Pancreas (tissue), 10 donors: Measurements from ENCODE around the gene PPP1R3F. TPM values are rescaled to one million over a fixed set of nuclear protein-coding genes. Genes with fewer than 3 reads are reported as not detected.

Experiments
- ATAC-seq, 4 donors: fragments of 200-7000 bp; cut with Tn5 transposase; one replicate each; pipeline versions ENCODE4 v1.8.0 to v1.9.1; 2020; ENCODE audit warnings: mild to moderate bottlenecking in 4 of 4, moderate library complexity in 4 of 4
- DNase-seq, 6 donors: peaks; one replicate each; pipeline ENCODE4 v3.0.0-alpha.2; 2020
- FAIRE-seq: peaks from 2 replicates; lab custom pipeline; 2012; peaks lifted over from hg19 to GRCh38; lab: Jason Lieb, UNC
- H3K27ac ChIP-seq, 4 donors: fragments of 200-600 bp; sonication (generic); 1 replicate in 3 of 4; 2 replicates in 1 of 4; pipeline versions ENCODE4 v1.5.0 to v1.8.0; 2020
- H3K27me3 ChIP-seq, 4 donors: fragments of 200-600 bp; one replicate each; pipeline ENCODE4 v1.8.0; 2021
- H3K36me3 ChIP-seq, 3 donors: fragments of 200-600 bp; sonication (generic) in 1 of 3; one replicate each; pipeline versions ENCODE4 v1.5.0 to v1.8.0; 2020 to 2021
- H3K4me1 ChIP-seq, 3 donors: fragments of 200-600 bp; one replicate each; pipeline ENCODE4 v1.8.0; 2021
- H3K4me3 ChIP-seq, 4 donors: fragments of 200-600 bp; sonication (generic) in 2 of 4; one replicate each; pipeline versions ENCODE4 v1.5.0 to v1.8.0; 2020 to 2021
- H3K9me3 ChIP-seq, 4 donors: fragments of 200-600 bp; one replicate each; pipeline ENCODE4 v1.8.0; 2021
- WGBS, 2 donors: extraction: QIAGEN DNeasy Blood & Tissue Kit; methylation state at CpG; one replicate each; pipeline ENCODE4 v1.1.7; 2013; 5-methylcytosine and 5-hydroxymethylcytosine counted together
- intact Hi-C, 3 donors: fragments of 100-400 bp; cut with DNase I; formaldehyde crosslinking; loops; one replicate each; pipeline versions ENCODE4 v1.11.1 to v1.14.2; 2022
- polyA plus RNA-seq, 2 donors: library from polyadenylated mRNA; stranded (reverse); fragments of 200-250 nt; gene quantifications; one replicate each; pipeline ENCODE4 v1.2.3, GENCODE V29; 2013
- total RNA-seq, 6 donors: library from RNA; stranded (reverse); fragmentation: NEBNext Ultra II Directional in 4 of 6; extraction: Animal tissue kit (Norgen Biotek cat#: 25700) in 4 of 6; gene quantifications; one replicate each; pipeline versions ENCODE4 v1.2.1 to v1.2.4, GENCODE V29; 2021 to 2023
- TF ChIP-seq, protein P1 (sequence below), 4 donors: fragments of 200-600 bp; sonication (generic) in 3 of 4; IDR thresholded peaks; one replicate each; pipeline versions ENCODE4 v1.5.0 to v1.8.0; 2021; ENCODE audit warnings: antibody characterized with exemption in 4 of 4
- donor health status: healthy with polysubstance abuse.
- donor health status: DM: no; HTN: no; CAD: no; lungs with moderate emphysema.
- donor health status: DM: no; HTN: no; CAD: no.
- donor health status: control.
- donor health status: control.
- donor health status: Bipolar disorder and iron deficiency.
- donor health status: DM: yes; HTN: yes; CAD: no.
- donor health status: DM: no; HTN: no; CAD: no.
- donor health status: DM: no; HTN: no; CAD: no.
- donor health status: DM: yes; HTN: yes; CAD: no.

PPP1R3F gene
- total and polyA plus RNA-seq, 8 donors, result 1.1 to 5.6 (median 1.7) TPM

DNA sequence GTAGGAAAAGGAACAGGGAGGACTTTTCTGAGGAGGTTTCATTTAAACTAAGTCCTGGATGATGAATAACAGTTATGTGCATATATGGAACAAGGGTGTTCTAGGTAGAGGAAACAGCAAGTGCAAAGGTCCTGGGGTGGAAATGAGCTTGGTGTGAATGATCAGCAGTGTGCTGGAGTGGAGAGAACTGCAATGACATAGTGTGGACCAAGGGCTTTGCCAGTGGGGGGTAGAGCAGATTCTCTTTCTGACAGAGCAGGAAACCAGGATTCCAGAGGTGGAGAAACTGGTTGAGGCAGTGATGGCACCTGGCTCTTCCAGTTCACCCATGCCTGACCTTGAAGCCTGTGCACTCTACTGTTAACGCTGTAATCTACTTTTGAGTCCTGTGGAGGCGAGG lies 1.7 kb downstream of the PPP1R3F start:
- FAIRE-seq, result no peak
- Histone ChIP-seq H3K4me1 (peaks cover 0 to 5% (median 0%) of the 10 kb centered on the region in 3 donors), H3K27ac (no peak overlapping the region), H3K36me3 (no peaks in the 10 kb centered on the region), H3K27me3 (peaks cover 0 to 6% (median 0%) of the 10 kb centered on the region in 4 donors), H3K4me3 (peak overlapping the region in 2 of 4 donors; percentile 63 to 67), H3K9me3 (no peaks in the 10 kb centered on the region)
- 9 to 18% methylated on average over 2 of the region's 2 CpGs for WGBS, 2 donors
- intact Hi-C loops, result no loop called here
- peak in 3 of 6 donors; percentile 15 to 43 (median 21) for DNase-seq
- TF ChIP-seq, protein P1, sequence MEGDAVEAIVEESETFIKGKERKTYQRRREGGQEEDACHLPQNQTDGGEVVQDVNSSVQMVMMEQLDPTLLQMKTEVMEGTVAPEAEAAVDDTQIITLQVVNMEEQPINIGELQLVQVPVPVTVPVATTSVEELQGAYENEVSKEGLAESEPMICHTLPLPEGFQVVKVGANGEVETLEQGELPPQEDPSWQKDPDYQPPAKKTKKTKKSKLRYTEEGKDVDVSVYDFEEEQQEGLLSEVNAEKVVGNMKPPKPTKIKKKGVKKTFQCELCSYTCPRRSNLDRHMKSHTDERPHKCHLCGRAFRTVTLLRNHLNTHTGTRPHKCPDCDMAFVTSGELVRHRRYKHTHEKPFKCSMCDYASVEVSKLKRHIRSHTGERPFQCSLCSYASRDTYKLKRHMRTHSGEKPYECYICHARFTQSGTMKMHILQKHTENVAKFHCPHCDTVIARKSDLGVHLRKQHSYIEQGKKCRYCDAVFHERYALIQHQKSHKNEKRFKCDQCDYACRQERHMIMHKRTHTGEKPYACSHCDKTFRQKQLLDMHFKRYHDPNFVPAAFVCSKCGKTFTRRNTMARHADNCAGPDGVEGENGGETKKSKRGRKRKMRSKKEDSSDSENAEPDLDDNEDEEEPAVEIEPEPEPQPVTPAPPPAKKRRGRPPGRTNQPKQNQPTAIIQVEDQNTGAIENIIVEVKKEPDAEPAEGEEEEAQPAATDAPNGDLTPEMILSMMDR (IDR thresholded peaks at IDR 0.05), result no peak
- ATAC-seq, result no peak

DNA sequence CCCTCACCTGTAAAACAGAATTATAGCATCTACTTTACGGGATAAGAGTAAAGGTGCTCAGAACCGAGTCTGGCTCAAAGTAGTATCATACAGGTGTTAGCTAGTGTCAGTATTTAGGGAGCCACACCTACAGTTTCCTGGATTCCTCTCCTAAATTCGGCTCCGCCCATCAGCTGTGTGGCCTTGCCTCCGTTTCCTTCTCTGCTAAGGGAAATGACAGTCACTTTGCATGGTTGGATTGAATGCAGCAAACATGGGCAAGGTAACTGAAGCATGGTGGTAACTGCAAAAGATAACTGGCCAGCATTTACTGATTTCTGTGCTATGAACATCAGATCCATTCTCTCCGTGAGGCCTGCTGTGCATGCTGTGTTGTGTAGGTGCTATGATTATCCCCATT lies 2.8 kb downstream of the PPP1R3F start:
- Histone ChIP-seq H3K4me3 (no peak overlapping the region), H3K27me3 (peaks cover 0 to 6% (median 0%) of the 10 kb centered on the region in 4 donors), H3K36me3 (no peaks in the 10 kb centered on the region), H3K4me1 (peaks cover 0 to 5% (median 0%) of the 10 kb centered on the region in 3 donors), H3K27ac (no peak overlapping the region), H3K9me3 (no peaks in the 10 kb centered on the region)
- TF ChIP-seq, protein P1 (IDR thresholded peaks at IDR 0.05), result no peak
- DNase-seq (peak in 2 of 6 donors; percentile 3 to 14), ATAC-seq (no peak), FAIRE-seq (no peak)
- intact Hi-C loops, result no loop called here
- 29 to 43% methylated on average over 6 of the region's 6 CpGs for WGBS, 2 donors

DNA sequence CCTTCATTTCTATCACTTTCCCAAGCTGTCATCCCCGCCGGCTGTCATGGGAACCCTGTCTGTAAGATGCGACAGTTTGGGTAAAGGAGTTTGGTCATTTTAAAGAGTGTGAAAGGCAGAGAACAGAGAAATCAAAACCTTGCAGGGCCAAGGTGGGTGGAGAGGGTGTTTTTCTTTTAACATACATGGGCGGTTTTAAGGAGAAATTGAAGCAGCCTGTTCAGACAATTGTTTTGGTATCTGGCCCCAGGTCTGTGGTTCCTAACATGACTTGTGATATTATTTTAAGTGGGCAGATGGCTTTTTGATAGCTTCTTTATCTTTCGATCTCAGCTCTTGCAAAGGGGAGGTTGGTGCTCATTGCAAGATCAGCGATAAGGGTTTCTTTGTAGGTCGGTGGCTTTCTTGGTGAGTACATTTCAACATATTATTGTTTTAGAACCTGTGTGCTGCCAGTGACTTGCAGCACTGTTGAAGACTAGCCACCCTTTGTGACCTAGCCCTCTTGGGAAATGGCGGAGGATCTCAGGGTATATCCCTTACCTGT lies 3.7 kb downstream of the PPP1R3F start:
- H3K4me3 ChIP-seq, result no peak overlapping the region
- DNase-seq (peak in 1 of 6 donors; percentile 10), ATAC-seq (no peak), FAIRE-seq (no peak)
- 74 to 76% methylated on average over 8 of the region's 8 CpGs for WGBS, 2 donors
- H3K27ac ChIP-seq, result no peak overlapping the region
- intact Hi-C loops, result no loop called here
- no peaks in the 10 kb centered on the region for H3K36me3 ChIP-seq
- TF ChIP-seq, protein P1 (IDR thresholded peaks at IDR 0.05), result no peak
- no peaks in the 10 kb centered on the region for H3K9me3 ChIP-seq
- H3K4me1 ChIP-seq, result peaks cover 0 to 5% (median 0%) of the 10 kb centered on the region in 3 donors
- H3K27me3 ChIP-seq, result peaks cover 0 to 6% (median 0%) of the 10 kb centered on the region in 4 donors

DNA sequence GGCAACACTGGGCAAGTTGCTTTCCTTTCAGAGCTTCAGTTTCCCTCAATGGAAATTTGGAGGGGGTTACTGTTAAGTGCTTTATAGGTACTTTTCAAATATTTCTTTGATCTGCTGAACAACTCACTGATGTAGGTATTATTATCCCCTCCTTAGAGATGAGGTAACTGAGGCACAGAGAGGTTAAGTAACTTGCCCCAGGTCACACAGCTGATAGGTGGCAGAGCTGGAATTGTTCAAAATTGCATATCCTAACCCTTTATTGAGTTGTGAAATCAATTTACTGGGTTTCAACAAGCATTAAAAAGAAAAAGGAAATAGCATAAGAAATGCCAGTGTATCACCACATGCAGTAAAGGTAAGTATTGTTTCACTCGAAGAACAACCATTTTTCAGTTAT lies 6.6 kb downstream of the PPP1R3F start:
- 57 to 72% methylated on average over 1 of the region's 1 CpG for WGBS, 2 donors
- DNase-seq, result no peak
- Histone ChIP-seq H3K36me3 (no peaks in the 10 kb centered on the region), H3K27ac (no peak overlapping the region), H3K4me1 (no peaks in the 10 kb centered on the region), H3K9me3 (no peaks in the 10 kb centered on the region), H3K27me3 (peaks cover 0 to 3% (median 0%) of the 10 kb centered on the region in 4 donors), H3K4me3 (no peak overlapping the region)
- intact Hi-C loops, result no loop called here
- TF ChIP-seq, protein P1 (IDR thresholded peaks at IDR 0.05), result no peak
- no peak for FAIRE-seq
- ATAC-seq, result no peak
